Calu3 (cell line): ENCODE data around the gene KCTD6. TPM values are rescaled to one million over a fixed set of nuclear protein-coding genes. Genes with fewer than 3 reads are reported as not detected.

ENCODE experiments used
- BruUV-seq: library from RNA; stranded (reverse); fragments of 400-500 nt; replicated peaks from 2 replicates; lab custom pipeline; 2021; lab: Mats Ljungman, UMichigan
- CTCF ChIA-PET: fragments of 300-600 bp; sonication (Branson Sonifier 250); formaldehyde crosslinking; loops from one replicate; lab custom pipeline; 2022; ENCODE audit warnings: antibody characterized with exemption; lab: Charles Lee
- DNase-seq: peaks from one replicate; pipeline ENCODE4 v3.0.0; 2022
- H3K27ac Mint-ChIP-seq: one replicate; pipeline ENCODE4 v1.8.0; 2022; ENCODE audit warnings: mixed read lengths; ENCODE audit not compliant: unreplicated experiment
- H3K27me3 Mint-ChIP-seq: one replicate; pipeline ENCODE4 v1.8.0; 2022; ENCODE audit warnings: mixed read lengths; ENCODE audit not compliant: unreplicated experiment
- H3K36me3 Mint-ChIP-seq: one replicate; pipeline ENCODE4 v1.8.0; 2022; ENCODE audit warnings: mild to moderate bottlenecking, moderate library complexity, mixed read lengths; ENCODE audit not compliant: insufficient read depth, unreplicated experiment
- H3K4me1 Mint-ChIP-seq: one replicate; pipeline ENCODE4 v1.8.0; 2022; ENCODE audit warnings: mild to moderate bottlenecking, low read depth, mixed read lengths; ENCODE audit not compliant: unreplicated experiment
- H3K4me3 Mint-ChIP-seq: one replicate; pipeline ENCODE4 v1.8.0; 2022; ENCODE audit warnings: mild to moderate bottlenecking, low read depth, moderate library complexity, mixed read lengths; ENCODE audit not compliant: unreplicated experiment
- H3K9me3 Mint-ChIP-seq: one replicate; pipeline ENCODE4 v1.8.0; 2022; ENCODE audit warnings: low read depth, mixed read lengths; ENCODE audit not compliant: unreplicated experiment
- CTCF ChIP-seq: fragments of 200-600 bp; IDR thresholded peaks from one replicate; pipeline ENCODE4 v1.8.0; 2022; ENCODE audit warnings: antibody characterized with exemption; ENCODE audit not compliant: unreplicated experiment
- intact Hi-C: fragments of 100-400 bp; cut with micrococcal nuclease; formaldehyde crosslinking; loops from one replicate; pipeline ENCODE4 v1.10.0; 2022; ENCODE audit not compliant: unreplicated experiment
- total RNA-seq: library from RNA; stranded (reverse); gene quantifications from 2 replicates; pipeline ENCODE4 v1.2.3, GENCODE V29; 2022

The KCTD6 gene
- total RNA-seq, 1 experiment from 2014 or later = 11.4 TPM

- Mint-ChIP-seq H3K4me1 (peaks cover 43% of the 10 kb centered on the region), H3K36me3 (peaks cover 15% of the 10 kb centered on the region), H3K9me3 (no peaks in the 10 kb centered on the region), H3K27me3 (no peaks in the 10 kb centered on the region), H3K4me3 (peak overlapping the region; percentile 61), H3K27ac (peak overlapping the region; percentile 82)
- no peak for TF ChIP-seq CTCF
- CTCF ChIA-PET = interaction anchor here (0.6 to 1.3 kb wide), 3 partner anchors 16 to 41 kb away, joined by 3 to 8 read pairs (median 3); no protein-coding TSS in a partner anchor
- intact Hi-C loops = no loop called here
- DNase-seq = peak; percentile 43
- BruUV-seq = no TSS peak
Observed at GRCh38 chr3:58487140-58487886, 4.6 kb upstream of the KCTD6 start.

- no peak for TF ChIP-seq CTCF
- no TSS peak for BruUV-seq
- Mint-ChIP-seq H3K4me3 (no peak overlapping the region), H3K27me3 (no peaks in the 10 kb centered on the region), H3K27ac (no peak overlapping the region), H3K9me3 (no peaks in the 10 kb centered on the region), H3K4me1 (peaks cover 57% of the 10 kb centered on the region), H3K36me3 (peaks cover 22% of the 10 kb centered on the region)
- CTCF ChIA-PET = no interaction called here
- no peak for DNase-seq
- intact Hi-C loops = loop anchor here (1.0 kb wide), 1 partner anchor 9 kb away; no protein-coding TSS in a partner anchor
Observed at GRCh38 chr3:58488967-58489366, 2.9 kb upstream of the KCTD6 start.

GRCh38 chr3:58490860-58491501, 915 bp upstream of the KCTD6 start:
- no TSS peak for BruUV-seq
- H3K36me3 Mint-ChIP-seq = peaks cover 22% of the 10 kb centered on the region
- DNase-seq = peak; percentile 5
- H3K9me3 Mint-ChIP-seq = no peaks in the 10 kb centered on the region
- CTCF ChIA-PET = interaction anchor here (0.7 to 1.7 kb wide), 4 partner anchors 17 to 313 kb away, joined by 3 to 7 read pairs (median 4); no protein-coding TSS in a partner anchor
- intact Hi-C loops = loop anchor here (2.0 kb wide), 1 partner anchor 20 kb away; no protein-coding TSS in a partner anchor
- H3K27me3 Mint-ChIP-seq = no peaks in the 10 kb centered on the region
- no peak overlapping the region for H3K27ac Mint-ChIP-seq
- H3K4me1 Mint-ChIP-seq = peaks cover 59% of the 10 kb centered on the region
- peak overlapping the region; percentile 81 for H3K4me3 Mint-ChIP-seq
- no peak for TF ChIP-seq CTCF

- Mint-ChIP-seq H3K36me3 (peaks cover 8% of the 10 kb centered on the region), H3K27ac (peak overlapping the region; percentile 63), H3K27me3 (no peaks in the 10 kb centered on the region), H3K4me1 (peaks cover 44% of the 10 kb centered on the region), H3K4me3 (peak overlapping the region; percentile 81), H3K9me3 (no peaks in the 10 kb centered on the region)
- TF ChIP-seq CTCF = no peak
- no peak for DNase-seq
- CTCF ChIA-PET = interaction anchor here (1.0 to 1.7 kb wide), 3 partner anchors 21 to 36 kb away, joined by 3 to 7 read pairs (median 5); no protein-coding TSS in a partner anchor
- intact Hi-C loops = loop anchor here (2.0 kb wide), 2 partner anchors 30 to 40 kb away; no protein-coding TSS in a partner anchor
- BruUV-seq = no TSS peak
Observed at GRCh38 chr3:58492494-58492905, 604 bp downstream of the KCTD6 start.
